Activated T-helper 2 cell treated with anti-CD3 and anti-CD28 coated beads, Interferon-gamma antibody, Interleukin-2, Interleukin-4, amounts not matched to agents 10 μg/mL and 5 μg/mL and 100 μg/mL, durations not matched to agents 14 hours and 24 hours and 36 hours (primary cell): ENCODE results near the gene WDR1. TPM values are rescaled to one million over a fixed set of nuclear protein-coding genes. Genes with fewer than 3 reads are reported as not detected.

ENCODE experiments used
- DNase-seq: peaks from one replicate; pipeline ENCODE4 v3.0.0; 2021; ENCODE audit warnings: low spot score
- H3K27ac Mint-ChIP-seq: one replicate; pipeline ENCODE4 v1.8.0; 2021; ENCODE audit warnings: mixed read lengths
- H3K27me3 Mint-ChIP-seq: one replicate; pipeline ENCODE4 v1.8.0; 2021; ENCODE audit warnings: low read depth, mixed read lengths
- H3K36me3 Mint-ChIP-seq: one replicate; pipeline ENCODE4 v1.8.0; 2021; ENCODE audit warnings: low read depth, mixed read lengths
- H3K4me1 Mint-ChIP-seq: one replicate; pipeline ENCODE4 v1.8.0; 2021; ENCODE audit warnings: low read depth, mixed read lengths
- H3K4me3 Mint-ChIP-seq: one replicate; pipeline ENCODE4 v1.8.0; 2021; ENCODE audit warnings: low read depth, mild to moderate bottlenecking, moderate library complexity, mixed read lengths
- H3K9me3 Mint-ChIP-seq: one replicate; pipeline ENCODE4 v1.8.0; 2021; ENCODE audit warnings: mixed read lengths
- intact Hi-C: fragments of 100-400 bp; cut with micrococcal nuclease; formaldehyde crosslinking; loops from one replicate; pipeline ENCODE4 v1.15.1; 2023
- total RNA-seq: library from RNA; stranded (reverse); gene quantifications from 2 replicates; pipeline ENCODE4 v1.2.3, GENCODE V29; 2022

Gene WDR1
- total RNA-seq, 1 donor from 2014 or later: 387 TPM

DNA sequence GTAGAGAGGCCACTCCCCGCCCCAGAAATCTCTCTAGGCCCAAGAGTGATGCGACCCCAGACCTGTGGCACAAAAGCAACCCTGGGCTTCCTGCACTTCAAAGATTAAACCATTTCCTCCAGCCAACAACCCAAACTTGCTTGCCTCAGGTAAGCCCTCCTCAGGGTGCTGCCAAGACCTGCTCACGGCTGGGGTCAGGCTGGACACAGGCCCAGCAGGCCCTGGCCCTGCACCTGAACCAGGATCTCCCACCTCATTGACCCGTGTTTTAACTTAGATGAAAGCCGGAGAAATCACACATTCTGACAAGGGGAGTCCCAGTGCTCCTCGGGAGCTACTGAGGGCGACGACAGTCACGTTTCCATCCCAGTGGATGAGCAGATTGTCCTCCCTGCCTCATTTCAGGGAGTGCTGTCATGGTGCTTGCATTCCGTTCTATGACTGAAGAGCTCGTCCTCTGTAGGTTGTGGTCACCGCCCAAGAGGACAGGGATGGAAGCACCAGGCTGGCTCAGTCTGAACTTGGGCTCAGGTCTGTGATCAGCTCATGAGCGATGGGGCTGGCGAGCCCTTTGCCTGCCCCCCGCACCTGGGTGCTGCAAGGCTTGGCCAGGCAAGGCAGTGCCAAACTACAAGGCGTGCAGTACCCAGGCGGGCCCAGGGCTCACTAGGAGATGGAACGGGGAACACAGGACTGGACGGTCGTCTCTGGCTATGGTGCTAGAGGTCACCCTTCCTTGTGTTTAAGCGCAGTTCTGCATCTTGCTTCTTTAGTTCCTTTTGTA, 25.9 kb downstream of the WDR1 start:
- peaks cover 32% of the 10 kb centered on the region for H3K4me1 Mint-ChIP-seq
- peaks cover 93% of the 10 kb centered on the region for H3K36me3 Mint-ChIP-seq
- H3K27ac Mint-ChIP-seq: peak overlapping the region; percentile 55
- intact Hi-C loops: loop anchor here (10.0 kb wide), 1 partner anchor 584 kb away; no protein-coding TSS in a partner anchor
- DNase-seq: no peak
- no peaks in the 10 kb centered on the region for H3K9me3 Mint-ChIP-seq
- no peak overlapping the region for H3K4me3 Mint-ChIP-seq
- H3K27me3 Mint-ChIP-seq: no peaks in the 10 kb centered on the region

DNA sequence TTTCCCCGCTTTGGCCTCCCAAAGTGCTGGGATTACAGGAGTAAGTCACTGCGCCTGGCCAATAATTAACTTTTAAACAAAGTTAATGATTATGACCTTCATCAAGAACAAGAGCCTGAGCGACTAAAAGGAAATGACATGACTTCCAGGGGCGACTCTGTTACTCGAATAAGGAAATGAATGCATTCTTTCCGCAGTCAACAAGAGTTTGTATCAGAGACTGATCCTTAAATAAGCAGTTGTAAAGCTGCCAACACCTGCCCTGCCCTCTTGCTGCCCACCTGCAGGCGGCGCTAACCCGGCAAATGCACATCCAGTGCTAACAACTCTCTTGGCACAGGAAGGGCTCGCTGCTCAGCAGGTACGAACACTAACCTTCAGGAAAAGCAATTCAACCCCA, 27.3 kb downstream of the WDR1 start:
- Mint-ChIP-seq H3K27ac (no peak overlapping the region), H3K36me3 (peaks cover 93% of the 10 kb centered on the region), H3K27me3 (no peaks in the 10 kb centered on the region), H3K9me3 (no peaks in the 10 kb centered on the region), H3K4me3 (no peak overlapping the region), H3K4me1 (peaks cover 21% of the 10 kb centered on the region)
- intact Hi-C loops: no loop called here
- DNase-seq: no peak

DNA sequence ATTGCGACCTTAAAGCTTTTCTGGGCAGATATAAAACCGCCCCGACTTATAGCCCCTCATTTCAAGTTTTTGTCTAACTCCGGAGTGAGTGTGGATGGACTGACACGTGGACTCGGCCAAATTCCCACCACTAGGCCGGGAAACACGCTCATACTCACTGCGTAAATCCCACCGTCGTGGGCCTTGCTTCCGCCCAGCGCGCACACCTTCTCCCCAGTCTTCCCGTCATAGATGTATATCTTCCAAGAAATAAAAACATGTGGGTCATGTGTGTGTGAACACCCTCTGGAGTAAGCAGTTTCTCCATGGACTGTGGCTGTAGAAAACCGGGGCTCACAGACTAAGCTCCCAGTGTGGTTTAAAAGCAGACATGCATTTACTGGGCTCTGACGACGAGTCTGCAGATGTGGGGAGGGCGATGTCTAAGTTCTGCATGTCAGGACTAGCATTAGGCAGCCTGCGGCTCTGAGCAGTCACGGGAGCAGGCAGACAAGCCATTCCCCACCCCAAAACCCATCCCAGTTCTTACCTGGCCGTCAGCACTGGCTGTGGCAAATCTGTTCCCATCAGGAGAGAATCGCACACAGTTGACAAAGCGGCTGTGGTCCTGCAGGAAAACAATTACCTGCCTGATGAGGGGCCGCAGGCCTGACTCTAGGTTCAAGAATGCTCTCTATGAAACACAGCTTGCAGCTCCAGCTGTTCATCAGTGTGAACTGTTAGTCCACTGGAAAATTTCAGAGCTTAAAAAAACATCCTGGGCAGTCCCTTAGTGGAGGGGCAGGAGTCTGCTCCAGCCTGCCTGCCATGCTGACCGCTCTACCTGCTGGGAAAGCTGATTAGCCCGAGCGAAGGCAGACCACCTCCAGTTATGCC, 28.2 kb downstream of the WDR1 start:
- Mint-ChIP-seq H3K4me3 (no peak overlapping the region), H3K27ac (no peak overlapping the region), H3K4me1 (peaks cover 11% of the 10 kb centered on the region)

DNA sequence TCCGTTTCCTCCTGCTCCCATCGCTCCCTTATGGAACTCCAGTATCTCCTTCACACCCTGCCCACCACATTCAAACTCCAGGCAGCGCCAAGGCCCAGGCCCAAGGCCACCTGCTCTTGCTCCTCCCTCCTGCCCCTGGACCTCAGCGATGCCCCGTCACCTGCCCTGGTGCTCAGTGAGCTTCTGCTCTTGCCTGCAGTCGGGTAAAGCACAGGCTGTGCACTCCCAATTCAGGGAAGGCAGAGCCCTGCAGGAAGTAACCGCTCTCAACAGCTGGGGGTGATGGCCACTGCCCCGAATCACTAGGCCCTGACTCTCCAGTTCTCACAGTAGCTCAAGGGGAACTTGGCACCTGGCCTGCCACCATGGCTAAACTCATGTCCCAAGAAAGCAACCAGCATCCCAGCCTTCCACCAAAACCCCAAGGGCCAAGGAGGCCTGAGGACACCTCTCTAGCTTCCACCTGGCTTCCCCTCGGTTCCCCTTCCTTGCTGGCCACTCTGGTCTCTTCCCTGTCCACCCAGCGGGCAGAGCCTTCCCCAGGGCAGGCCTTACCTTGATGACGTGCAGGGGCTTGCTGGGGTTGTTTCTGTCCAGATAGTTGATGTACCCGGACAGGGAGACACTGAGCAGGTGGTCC, 29.3 kb downstream of the WDR1 start:
- Mint-ChIP-seq H3K9me3 (no peaks in the 10 kb centered on the region), H3K4me1 (peaks cover 3% of the 10 kb centered on the region), H3K27me3 (no peaks in the 10 kb centered on the region), H3K36me3 (peaks cover 85% of the 10 kb centered on the region), H3K4me3 (no peak overlapping the region), H3K27ac (no peak overlapping the region)
- intact Hi-C loops: no loop called here
- no peak for DNase-seq

More for the DNA sequence above, 28.2 kb downstream of the WDR1 start:
- Mint-ChIP-seq H3K36me3 (peaks cover 86% of the 10 kb centered on the region), H3K9me3 (no peaks in the 10 kb centered on the region), H3K27me3 (no peaks in the 10 kb centered on the region)
- intact Hi-C loops: no loop called here
- DNase-seq: no peak

DNA sequence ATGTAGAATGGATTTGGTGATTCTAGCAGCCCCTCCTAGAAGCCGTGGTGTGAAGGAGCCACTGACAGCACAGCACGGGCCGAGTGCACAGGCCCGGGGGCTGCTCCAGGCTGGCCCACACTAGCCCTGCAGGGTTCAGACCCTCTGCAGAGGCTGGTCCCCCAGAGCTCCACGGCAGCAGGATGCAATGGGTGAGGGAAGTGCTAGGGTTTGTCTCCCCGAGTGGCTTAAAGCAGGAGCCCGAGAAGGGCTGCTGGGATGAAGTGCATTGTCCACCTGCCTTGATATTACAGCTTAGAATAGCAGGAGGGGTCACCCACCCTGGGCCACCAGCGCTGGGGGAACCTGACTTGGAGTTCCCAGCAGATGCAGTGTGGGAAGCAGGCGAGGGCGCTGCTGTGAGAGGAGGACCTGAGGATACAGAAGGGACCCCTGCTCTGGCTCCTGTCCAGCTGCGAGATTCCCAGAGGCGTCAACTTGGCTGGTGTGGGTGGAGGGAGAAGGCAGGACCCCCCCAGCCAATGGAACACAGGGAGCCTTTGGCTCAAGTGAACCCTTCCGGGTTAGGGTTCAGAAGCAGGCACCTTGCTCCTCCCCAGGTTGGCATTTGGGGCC, 30.0 kb downstream of the WDR1 start:
- Mint-ChIP-seq H3K4me1 (no peaks in the 10 kb centered on the region), H3K36me3 (peaks cover 82% of the 10 kb centered on the region), H3K27ac (no peak overlapping the region), H3K9me3 (no peaks in the 10 kb centered on the region), H3K27me3 (no peaks in the 10 kb centered on the region), H3K4me3 (no peak overlapping the region)
- intact Hi-C loops: no loop called here
- no peak for DNase-seq

DNA sequence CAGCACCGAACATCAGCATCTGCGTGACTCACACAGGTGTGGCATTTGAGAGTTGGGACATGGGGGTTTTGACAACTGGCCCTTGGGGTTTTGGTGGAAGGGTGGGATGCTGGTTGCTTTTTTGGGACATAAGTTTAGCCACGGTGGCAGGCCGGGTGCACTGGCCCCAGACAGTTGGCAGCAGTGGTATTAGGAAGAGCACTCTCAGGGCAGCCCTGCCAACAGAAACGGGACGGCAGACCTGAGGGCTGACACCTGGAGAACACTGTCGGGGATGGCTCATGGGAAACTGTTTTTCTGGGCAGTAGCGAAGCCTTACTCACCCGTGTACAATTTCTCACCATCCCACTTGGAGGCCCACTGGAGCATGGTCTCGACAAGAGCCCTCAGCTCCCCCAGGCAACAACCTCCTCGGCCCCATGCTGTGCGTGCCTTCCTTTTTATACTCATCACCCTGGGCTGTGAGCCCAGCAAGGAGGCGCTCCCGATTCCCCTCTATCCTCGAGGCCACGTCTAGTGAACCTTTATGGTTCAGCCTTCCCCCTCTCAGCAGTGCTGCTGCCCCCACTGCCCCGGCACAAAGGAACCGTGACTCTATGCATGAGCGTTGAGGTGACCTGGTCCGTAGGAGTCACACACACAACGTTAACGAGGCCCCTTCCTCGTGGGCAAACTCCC, 30.6 kb downstream of the WDR1 start:
- H3K4me3 Mint-ChIP-seq: no peak overlapping the region
- H3K36me3 Mint-ChIP-seq: peaks cover 81% of the 10 kb centered on the region
- intact Hi-C loops: no loop called here
- H3K4me1 Mint-ChIP-seq: no peaks in the 10 kb centered on the region
- no peaks in the 10 kb centered on the region for H3K27me3 Mint-ChIP-seq
- DNase-seq: no peak
- H3K9me3 Mint-ChIP-seq: no peaks in the 10 kb centered on the region
- H3K27ac Mint-ChIP-seq: no peak overlapping the region

DNA sequence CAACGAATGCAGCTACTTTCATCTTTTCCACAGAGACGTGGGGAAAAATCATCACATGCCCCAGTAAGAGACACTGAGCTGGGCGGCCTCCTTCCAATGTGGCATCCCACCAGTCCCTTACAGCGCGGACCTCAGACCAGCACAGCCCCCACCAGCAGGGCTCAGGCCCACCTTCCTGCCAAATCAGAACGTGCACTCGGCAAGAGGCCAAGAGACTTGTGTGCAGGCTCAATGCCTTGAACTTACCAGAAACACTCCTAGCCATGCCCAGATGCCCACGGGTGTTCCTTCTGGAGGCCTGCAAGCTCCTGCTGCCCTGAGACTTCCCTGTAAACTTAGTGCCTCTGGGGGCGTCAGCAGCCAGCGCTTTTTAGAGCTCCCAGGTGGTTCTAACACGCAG, 31.2 kb downstream of the WDR1 start:
- intact Hi-C loops: no loop called here
- Mint-ChIP-seq H3K4me1 (no peaks in the 10 kb centered on the region), H3K27me3 (no peaks in the 10 kb centered on the region), H3K36me3 (peaks cover 81% of the 10 kb centered on the region), H3K9me3 (no peaks in the 10 kb centered on the region), H3K27ac (no peak overlapping the region), H3K4me3 (no peak overlapping the region)
- DNase-seq: no peak

DNA sequence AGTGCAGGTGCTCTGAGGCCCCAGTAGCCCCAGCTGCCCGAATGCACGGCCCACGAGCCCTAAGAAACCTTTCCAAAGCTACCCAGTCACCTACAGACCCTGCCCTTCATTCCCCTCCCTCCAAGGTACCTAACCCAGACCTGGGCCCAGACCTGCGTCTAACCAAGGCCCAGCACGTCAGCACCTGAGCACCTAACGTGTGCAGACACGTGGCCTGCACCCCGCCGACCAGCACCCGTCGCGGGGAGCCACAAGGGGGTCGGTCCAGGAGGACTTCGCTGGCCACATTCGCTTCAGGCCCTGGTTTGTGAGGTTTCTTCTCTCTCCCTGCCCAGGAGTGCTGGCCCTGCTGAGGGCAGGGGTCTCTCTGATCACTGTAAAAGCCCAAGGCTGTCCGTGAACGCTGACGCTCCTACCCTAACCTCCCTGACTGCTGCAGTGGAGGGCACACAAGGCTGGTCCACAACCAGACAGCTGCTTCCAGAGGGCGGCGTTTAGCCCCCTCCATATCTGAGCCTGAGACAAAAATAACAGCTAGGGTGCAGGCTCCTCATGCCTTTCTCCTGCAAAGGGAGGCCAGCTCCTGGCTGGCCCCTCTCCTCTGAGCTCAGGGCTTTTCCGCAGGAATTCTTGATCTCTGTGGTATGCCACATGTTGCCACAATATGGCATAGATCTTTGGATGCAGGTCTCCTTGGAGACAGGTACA, 31.8 kb downstream of the WDR1 start:
- intact Hi-C loops: no loop called here
- no peak for DNase-seq
- Mint-ChIP-seq H3K4me1 (no peaks in the 10 kb centered on the region), H3K27ac (no peak overlapping the region), H3K4me3 (no peak overlapping the region), H3K27me3 (no peaks in the 10 kb centered on the region), H3K9me3 (no peaks in the 10 kb centered on the region), H3K36me3 (peaks cover 82% of the 10 kb centered on the region)

DNA sequence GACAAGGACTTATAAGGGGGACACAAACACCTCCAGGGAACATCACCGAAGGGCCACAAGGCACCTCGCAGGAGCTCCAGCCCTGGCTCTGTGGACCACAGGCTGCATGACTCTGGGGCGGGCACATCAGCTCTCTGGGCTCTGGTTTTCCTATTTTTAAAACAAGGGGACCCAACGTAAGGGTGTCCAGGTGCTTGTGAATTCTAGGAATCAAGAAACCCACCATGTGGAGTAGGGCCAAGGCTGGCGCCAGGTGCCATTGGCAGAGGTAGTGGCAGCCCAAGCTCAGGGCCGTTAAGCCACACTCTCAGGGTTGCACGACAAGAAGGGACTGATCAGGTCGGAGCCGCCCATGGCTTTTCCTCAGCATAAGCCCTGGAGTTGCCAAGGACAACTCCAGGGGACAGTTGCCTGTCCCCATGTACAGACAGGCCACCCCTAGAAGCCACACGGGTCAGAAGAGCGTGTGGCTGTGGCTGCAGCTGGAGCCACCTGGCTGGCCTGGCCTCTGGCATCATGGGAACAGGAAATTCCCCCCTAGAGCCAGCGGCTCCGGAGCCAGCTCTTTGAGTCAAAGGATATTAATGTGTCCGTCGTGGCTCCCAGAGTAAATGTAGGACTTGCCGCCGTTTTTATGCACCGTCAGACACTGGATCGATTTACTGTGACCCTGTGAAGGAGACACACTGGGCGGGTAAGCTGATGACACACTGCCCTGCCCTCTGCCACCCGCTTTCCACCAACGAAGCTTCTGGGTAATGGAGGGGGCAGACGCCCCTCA, 32.5 kb downstream of the WDR1 start:
- Mint-ChIP-seq H3K27me3 (no peaks in the 10 kb centered on the region), H3K27ac (no peak overlapping the region), H3K4me1 (no peaks in the 10 kb centered on the region), H3K9me3 (no peaks in the 10 kb centered on the region), H3K4me3 (no peak overlapping the region), H3K36me3 (peaks cover 82% of the 10 kb centered on the region)
- DNase-seq: no peak
- intact Hi-C loops: no loop called here

DNA sequence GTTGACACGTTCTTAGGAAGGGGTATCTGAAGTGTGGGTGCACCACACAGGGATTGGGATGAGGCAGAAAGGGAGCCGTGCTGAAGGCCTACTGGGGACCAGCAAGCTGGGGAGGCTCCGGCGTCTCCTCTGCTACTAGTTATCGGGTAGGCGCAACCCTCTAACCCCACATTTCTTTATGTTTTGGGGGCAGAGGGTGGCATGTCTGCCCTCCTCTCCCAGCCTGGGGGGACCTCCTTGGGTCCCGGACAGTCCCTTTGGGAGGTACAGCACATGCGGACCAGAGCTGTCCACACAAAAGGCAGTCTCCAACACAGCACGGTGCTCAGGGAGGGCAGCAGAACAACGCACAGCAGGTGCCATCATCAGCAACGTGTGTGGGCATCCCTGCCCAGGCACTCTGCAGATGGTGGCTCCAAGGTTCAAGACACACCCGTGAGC, 33.2 kb downstream of the WDR1 start:
- H3K27ac Mint-ChIP-seq: no peak overlapping the region
- no peaks in the 10 kb centered on the region for H3K27me3 Mint-ChIP-seq
- H3K36me3 Mint-ChIP-seq: peaks cover 81% of the 10 kb centered on the region
- no peaks in the 10 kb centered on the region for H3K9me3 Mint-ChIP-seq
- DNase-seq: no peak
- H3K4me1 Mint-ChIP-seq: no peaks in the 10 kb centered on the region
- no peak overlapping the region for H3K4me3 Mint-ChIP-seq
- intact Hi-C loops: no loop called here
